ENCODE results near the gene KCNAB1. TPM values are rescaled to one million over a fixed set of nuclear protein-coding genes. Genes with fewer than 3 reads are reported as not detected.
"Not testable (repeated sequence)": the region's sequence is repeated elsewhere in the genome, so short reads cannot be mapped to it uniquely, and the experiment has no call there.

KCNAB1 gene
- total RNA-seq, 1 donor from 2014 or later = 2.0 TPM

DNA sequence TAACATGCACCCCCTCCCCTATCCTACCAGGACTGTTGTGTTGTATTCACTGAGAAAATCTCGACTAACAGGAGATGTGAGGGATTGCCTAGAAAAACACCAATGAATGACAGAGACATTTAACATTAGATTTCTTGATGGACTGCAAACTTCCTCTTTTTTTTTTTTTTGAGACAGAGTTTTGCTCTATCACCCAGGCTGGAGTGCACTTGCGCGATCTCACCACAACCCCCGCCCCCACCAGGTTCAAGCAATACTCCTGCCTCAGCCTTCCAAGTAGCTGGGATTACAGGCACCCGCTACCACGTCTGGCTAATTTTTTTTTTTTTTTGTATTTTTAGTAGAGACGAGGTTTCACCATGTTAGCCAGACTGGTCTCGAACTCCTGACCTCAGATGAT is 17.0 kb downstream of the KCNAB1 start:
- DNase-seq (ENCODE audit: low read depth in 2 of 2) = not testable (repeated sequence)

DNA sequence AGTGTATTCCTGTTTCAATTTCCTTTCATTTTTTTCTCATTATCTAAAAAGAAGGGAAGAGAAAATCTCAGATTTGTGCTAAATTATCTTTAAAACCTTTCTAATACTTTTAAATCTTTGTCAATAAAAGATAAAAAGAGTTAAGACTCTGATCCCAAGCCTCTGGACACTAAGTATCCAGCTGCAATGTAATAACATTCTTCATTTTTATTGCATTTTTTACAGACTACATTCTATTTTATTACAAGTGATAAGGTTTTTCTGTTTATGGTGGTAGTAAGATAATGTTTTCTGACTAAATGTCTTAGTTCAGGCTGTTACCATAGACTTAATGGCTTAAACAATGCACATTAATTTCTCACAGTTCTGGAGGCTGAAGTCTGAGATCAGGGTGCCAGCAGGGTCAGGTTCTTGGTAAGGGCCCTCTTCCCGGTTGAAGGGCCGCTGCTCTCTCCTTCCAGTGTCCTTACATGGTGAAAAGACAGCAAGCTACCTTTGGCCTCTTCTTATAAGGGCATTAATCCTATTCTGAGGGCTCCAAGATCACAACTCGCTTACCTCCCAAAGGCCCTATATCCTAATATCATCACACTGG is 19.7 kb downstream of the KCNAB1 start:
- no peak for DNase-seq (ENCODE audit: low read depth in 2 of 2)

DNA sequence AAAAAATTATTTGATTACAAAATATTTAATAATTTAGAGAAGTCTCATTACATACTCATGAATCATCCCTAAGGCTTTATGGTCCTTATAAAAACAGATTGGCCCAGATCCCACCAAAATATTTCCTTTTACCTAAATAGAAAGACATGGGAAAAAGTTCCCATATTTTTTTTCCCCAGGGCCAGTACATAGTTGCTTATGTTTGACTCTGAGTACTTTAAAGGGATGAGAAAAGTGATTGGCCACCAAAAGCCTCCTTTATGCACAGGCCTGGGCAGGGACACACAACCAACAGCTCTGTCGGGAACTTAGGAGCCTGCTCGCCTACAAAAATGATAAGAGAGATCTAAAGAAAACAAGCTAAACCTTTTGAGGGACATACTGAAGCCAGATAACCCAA is 22.3 kb downstream of the KCNAB1 start:
- DNase-seq (ENCODE audit: low read depth in 2 of 2) = peak in 1 of 2 donors; percentile 34

DNA sequence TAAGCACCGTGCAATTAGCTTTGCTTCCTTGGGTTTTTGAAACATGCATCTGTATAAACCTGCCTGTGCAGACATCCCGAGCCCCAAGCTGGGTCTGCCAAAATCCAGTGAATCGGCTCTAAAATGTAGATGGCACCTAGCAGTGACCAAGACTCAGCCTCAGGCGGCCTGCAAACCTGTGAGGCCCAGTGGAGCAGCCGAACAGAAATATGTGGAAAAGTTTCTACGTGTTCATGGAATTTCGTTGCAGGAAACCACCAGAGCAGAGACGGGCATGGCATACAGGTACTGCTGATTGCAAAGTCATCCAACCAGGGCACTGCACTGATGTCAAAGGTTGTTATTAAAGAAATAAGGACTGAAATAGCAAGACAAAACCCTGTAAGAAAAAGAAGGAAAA is 22.8 kb downstream of the KCNAB1 start:
- no peak for DNase-seq (ENCODE audit: low read depth in 2 of 2)

DNA sequence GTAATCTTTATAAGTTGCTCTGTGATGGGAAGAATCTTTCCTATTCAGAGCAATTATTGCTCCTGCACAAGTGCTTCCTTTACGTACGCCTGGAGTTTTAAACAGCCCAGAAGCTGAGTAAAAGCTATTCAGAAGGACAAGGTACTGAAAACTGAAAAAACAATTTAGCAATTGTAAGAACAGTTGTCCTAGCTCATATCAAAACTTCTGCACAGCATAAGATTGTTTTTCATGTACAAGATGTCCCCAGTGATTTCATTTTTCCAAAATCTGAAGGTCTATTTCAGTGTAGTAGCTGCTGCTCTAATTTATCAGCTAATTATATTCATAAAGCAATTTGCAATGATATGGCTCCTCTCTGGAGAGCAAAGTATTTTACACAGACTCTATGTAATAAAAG is 23.7 kb downstream of the KCNAB1 start:
- no peak for DNase-seq (ENCODE audit: low read depth in 2 of 2)

DNA sequence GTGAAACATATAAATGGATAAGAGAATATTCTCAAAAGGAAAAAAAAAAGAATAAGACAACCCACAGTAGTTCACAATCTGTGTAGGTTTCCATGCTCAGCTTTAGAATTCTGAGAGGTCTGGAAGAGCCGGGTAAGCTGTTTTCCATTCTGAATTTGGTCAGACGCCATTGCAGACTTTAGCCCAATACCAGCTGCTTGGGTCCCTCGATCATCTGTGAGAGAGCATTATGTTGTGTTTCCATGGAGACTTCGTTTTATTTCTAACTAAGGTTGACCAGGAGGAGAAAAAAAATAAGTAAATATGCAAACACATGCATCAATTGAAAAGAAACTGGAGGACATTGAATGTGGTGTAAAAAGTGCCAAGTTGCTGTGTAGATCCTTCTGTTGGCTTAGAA is 25.5 kb downstream of the KCNAB1 start:
- DNase-seq (ENCODE audit: low read depth in 2 of 2) = no peak

DNA sequence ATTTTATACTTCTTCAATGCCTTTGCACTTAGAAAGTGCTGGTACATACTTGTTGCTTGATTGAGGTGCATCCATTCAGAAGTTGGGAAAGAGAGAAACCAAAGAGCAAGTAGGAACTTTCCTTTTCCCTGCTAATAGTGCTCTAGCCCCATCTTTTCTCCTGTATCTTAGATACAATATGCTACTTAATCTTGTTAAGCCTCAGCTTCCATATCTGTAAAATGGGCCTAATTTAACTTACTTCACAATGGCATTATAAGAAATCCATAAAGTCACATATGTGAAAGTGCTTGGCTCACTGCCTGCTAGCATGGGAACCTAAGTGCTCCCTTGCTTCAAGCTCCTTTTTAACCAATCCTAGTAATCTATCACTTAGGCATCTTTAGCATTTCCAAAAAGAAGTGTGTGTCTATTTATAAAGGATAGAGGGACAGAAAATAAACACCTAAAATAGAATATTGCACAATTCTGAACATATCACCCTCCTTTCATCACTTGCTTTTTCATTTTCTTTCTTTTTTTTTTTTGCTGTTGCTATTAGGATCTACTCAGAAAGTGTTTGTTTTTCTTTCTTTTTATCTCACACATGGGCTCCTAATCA is 28.1 kb downstream of the KCNAB1 start:
- no peak for DNase-seq (ENCODE audit: low read depth in 2 of 2)

DNA sequence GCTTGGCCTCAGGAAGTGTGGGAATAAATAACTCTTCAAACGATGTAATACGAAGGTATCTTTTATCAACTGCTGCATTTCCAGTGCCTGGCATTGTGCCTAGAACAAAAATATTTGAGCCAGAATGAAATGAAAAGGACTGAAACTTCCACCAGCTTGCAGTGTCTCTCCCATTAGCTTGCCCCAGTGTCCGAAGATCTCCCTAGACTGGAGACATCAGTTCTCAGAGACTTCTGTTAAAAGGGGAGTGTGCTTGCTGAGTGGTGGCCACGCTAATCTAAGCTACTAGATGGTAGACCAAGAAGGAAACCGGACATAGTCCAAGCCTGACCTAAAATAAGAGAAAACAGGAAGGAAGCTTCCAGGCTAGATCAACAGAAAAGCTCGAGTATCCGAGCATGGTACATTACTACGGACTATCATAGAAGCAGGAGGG is 28.6 kb downstream of the KCNAB1 start:
- peak; percentile 53 to 84 for DNase-seq (ENCODE audit: low read depth in 2 of 2)

DNA sequence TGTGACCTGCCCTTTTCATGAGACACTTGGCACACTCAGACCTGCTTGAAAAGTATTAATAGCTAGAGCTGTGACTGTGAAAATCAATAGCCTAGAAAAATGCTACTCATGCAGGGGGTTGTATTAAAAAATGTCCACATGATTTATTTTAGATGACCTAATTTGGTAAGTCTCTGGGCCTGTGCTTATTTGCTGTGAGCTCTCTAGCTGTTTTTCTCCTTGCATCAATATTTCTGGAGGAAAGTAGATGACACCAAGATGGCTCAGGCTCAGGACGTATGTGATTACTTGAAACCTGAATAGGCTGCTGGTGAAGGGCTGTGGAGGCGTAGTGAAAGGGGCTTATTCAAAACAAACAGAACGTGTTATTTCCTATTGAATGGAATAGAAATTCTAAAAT is 29.5 kb downstream of the KCNAB1 start:
- DNase-seq (ENCODE audit: low read depth in 2 of 2) = peak in 1 of 2 donors; percentile 17

DNA sequence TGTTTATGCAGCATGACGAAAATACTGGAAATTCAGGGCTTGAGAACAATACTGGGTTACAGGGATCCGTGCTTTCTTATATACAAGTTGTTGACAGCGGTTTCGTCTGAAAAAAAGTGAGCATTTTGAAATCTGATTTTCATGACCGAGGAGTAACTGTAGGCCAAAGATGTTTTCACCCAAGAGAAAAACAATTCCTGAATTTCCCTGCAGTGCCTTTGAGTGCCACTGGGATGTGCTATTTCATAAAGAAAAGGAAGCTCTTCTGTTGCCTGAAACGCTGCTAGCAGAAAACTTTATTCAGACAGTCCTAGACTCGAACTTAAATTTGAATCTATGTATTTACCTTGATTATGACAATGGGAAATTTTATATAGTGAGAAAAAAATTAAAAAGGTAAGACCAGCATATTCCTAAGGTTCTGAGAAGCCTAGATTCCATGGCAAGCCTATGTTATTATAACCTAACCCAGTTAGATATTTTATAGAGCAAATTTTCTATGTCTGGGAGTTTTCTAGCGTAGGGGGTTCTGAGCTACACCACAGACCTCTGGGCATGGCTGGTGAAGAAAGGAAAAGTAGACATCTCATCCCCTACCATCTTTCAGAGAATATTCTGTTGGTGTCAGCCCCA is 30.2 kb downstream of the KCNAB1 start:
- DNase-seq (ENCODE audit: low read depth in 2 of 2) = peak; percentile 72 to 78

DNA sequence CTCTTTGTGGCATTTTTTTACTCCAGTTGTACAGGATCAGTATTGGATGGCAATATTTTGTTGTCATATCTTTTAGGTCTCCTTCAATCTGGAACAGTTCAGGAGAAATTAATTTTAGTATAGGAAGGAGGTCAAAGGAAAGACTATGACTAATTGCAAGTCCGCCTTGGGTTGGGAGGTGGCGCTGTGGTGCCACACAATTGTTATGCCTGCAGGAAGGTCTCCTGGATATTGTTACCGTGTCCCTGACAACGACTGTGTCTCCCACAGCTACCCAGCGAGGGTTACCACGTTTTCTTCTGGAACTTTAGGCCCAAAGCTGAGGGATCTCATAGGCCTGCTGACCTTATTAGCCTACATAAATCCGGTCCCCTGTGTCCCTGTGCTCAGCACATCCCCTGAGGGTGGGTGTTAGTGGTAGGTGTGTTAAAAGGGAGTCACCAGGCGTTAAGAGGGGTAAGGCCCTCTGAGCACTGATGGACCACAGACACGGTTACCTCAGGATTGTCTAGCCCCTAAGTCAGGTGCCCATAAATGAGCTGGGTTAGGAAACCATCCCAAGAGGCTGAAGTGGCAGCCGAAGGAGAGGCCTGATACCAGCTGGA is 31.5 kb downstream of the KCNAB1 start:
- peak; percentile 89 to 92 for DNase-seq (ENCODE audit: low read depth in 2 of 2)

DNA sequence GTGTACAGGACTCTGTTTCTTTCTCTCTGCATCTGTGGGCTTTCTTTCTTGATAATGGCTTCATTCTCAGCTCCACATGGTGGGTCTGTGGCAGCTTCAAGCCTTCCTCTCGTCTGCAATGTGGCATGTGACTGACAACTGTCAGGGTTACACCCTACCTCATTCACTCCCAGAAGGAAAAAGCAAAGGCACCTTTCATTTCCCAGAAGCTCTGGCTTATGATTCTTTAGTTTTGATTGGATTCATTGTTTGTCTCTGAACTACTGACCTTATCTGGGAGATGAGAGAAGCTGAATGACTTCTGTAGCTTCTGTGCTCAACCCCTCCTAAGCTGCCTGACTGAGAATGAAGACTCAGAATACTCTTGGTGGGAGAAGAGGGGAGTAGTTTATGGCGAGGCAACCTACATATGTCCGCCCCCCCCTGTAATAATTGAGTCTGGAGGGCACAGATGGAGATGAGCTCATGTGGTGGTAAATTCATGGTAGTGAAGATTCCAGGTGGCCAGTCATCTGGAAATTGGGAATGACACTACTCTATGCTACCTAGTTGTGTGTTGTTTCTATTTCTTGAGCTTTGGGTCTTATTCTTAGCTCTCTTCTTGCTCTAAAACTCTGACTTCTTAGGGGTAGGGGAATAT is 38.4 kb downstream of the KCNAB1 start:
- no peak for DNase-seq (ENCODE audit: low read depth in 2 of 2)

DNA sequence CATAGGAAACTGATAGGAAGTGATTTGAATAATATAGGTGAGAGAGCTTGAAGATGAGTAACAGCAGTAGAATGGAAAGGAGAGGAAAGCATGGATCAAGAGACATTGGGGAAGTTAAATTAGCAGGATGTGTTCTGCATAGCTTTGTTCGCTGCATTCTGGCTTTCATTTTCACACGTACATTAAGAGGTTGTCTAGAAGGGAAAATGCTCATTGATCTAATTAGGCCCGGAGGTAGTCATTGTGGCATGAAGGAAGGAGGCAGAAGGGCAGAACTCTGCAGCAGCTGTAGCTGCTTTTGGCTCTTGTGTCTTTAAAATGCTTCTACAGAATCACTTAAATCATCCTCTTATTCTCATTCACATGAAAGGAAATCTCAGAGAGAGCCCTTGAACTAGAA is 40.3 kb downstream of the KCNAB1 start:
- DNase-seq (ENCODE audit: low read depth in 2 of 2) = peak; percentile 19 to 39

DNA sequence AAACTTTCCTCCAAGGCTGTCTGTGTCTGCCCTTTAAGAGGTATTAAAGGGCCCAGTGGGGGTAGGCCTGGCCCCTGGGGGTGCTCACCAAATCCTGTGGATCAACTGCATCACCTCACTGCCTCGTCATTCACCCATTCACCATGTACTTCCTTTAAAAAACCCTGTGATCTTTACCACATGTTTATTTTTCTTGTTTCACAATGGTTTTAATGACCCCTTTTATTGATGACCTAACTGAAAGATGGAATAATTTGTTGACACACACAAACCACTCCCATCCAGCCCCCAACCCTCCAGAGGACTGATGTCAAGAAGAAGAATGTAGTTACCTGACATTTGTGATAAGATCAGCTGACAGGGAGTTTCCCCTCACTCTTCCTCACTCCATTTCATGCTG is 40.8 kb downstream of the KCNAB1 start:
- peak; percentile 33 to 45 for DNase-seq (ENCODE audit: low read depth in 2 of 2)

DNA sequence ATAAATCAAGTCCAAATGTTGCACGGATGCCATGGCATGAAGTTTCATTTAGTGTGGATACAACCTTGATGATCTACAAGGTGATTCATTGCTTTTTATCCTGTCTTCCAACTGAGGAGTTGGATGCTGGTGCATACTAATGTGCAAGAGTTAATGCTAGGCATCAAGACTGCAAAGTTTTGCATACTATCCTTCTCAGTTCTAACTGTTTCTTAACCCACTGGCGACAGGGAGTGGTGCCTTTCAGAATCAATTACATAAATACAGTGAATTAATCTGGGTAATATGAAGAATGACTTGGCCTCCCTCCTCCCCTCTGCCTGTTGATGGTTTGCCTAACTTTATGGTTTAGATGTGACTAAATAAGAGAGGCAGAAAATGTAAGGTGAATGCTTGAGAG is 43.5 kb downstream of the KCNAB1 start:
- no peak for DNase-seq (ENCODE audit: low read depth in 2 of 2)

DNA sequence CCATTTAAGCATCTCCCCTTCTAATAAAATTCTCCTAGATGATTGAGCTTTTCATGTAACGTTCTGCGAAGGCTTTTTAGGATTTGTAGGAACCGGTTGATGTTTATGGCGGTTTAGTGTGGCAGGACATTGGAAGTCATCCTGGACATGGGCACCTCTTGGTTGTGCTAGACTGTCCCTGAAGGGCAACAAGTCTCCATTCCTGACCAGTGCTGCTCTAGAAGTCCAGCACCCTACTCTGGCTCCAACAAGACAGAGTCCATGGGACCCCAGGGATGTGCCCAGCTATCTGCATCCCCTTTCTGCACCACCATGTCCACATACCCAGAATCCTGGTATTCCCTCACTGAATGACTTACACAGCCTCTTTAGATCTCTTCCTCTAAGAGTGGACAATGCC is 46.4 kb downstream of the KCNAB1 start:
- no peak for DNase-seq (ENCODE audit: low read depth in 2 of 2)

DNA sequence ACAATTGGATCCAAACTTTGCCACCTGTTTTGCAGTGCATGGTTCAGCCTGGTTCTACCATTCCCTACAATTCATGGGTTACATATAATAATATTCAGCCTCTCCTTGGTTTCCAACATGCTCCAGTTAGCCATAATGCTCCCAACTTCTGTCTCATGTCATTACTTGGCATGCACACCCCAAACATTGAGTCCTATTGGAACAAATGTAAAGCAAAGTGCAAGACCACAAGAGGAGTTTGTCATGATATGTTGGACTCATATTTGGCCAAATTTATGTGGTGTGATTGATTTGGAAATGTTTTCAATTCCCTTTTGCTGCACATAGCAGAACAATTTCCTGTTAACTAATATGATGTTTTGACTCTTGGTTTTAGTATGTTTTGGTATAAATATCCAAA is 50.2 kb downstream of the KCNAB1 start:
- DNase-seq (ENCODE audit: low read depth in 2 of 2) = no peak

DNA sequence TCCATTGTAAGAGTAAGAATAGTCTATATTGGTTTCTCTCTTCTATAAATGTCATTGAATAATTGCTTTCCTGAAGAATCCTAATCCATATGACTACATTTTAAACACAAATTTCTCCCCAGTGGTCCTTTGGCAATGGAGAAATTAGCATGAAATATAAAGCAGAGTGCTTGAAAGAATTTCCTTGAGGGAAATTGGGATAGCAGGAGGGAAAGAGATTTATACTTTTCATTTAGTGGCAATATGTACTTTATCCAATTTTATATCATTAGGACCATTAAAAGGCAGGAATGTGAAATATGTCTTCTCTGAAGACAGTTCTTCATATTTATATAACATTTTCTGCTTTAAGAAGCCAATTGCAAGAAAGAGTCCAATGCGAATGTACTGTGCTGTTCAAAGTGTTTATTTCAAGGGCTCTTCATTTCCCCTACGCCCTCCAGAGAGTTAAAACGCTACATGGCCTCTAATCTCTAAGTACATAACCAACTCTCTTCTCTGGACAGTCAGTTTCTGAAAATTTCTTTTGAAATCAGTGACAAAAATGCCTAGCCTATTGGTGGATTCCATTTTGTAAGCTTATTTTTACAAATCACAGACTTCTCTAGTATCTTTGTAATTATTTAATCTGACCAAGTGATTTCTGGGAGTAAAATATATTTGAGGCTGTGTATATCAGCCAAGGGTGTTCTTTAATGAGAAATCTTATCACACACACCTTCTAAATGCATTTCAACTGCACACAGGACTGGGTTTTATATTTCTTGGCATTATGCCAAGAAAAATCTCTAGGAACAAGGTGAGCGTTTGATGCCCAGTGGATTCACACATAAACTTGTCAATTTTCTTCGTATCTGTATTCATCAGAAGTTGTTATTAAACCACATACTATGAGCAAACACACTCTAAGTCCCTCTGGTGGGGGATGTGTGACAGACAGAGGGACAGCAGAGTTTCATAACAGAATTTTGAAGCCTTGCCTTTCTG is 51.2 kb downstream of the KCNAB1 start:
- no peak for DNase-seq (ENCODE audit: low read depth in 2 of 2)

DNA sequence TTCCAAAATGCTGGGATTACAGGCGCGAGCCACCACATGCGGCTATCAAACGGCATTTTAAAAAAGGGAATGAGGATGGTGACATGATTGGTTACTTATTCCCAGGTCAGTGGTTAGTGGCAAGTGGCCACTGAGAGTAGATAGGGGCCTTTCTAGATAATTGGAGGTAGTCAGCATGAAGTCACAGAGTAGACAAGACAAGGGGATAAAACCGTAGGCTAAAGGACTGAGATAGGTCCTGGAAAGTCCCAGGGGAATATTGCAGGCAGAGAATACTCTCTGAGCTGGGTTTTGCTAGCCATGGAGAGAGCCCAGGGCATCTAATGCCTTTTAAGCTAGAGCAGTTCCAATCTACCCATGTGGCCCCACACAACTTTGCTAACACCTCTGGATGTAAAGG is 52.2 kb downstream of the KCNAB1 start:
- no peak for DNase-seq (ENCODE audit: low read depth in 2 of 2)

DNA sequence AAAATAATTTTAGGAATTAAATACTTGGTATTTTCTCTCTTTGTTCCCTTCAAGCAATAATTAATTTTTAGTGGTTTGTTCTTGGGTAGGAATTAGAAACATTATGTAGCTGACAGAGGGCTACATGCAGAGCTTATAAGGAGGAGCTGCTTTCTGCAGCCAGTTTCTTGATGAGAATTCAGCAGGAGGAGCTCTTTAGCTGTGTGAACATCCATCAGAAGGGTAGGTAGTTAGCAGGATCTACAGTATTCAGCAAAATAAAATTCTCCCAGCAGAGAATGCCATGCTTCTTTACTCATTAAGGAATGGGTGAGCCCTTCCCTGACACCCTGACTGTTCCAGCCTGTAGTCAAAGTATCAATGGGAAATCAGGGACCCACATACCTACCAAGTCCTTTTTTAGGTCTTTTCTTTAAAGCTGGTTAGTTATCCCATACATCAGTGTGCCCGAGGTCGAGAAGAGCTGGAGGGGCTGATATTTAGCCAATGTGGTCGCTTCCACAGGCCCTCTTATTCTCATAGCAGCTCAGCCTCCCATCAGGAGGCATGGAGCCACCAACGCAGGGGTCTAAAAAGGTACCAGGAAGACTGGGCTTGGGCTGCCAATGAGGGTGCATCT is 54.0 kb downstream of the KCNAB1 start:
- DNase-seq (ENCODE audit: low read depth in 2 of 2) = peak; percentile 70 to 84

DNA sequence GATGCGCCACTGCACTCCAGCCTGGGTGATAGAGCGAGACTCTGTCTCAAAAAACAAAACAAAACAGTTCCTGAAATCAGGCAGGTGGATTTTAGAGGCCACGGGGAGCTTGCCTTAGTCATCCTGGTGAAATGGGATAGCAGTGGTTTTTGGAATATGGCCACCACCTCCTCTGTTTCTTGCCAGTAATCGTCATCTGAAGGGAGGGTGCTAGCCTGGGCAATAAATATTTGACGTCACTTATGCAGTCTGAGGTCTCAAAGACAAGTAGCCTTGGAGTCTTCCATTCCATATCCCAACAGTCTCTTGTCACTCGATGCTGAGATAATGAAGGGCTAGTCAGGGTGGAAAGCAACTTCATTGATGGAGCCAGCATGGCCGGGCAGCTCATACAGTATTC is 55.2 kb downstream of the KCNAB1 start:
- DNase-seq (ENCODE audit: low read depth in 2 of 2) = no peak

Data from lung microvascular endothelial cell (primary cell).